NCI-H2227 treated with DMSO at 0.1 percent for 48 hours (cell line): Measurements from ENCODE around the gene MPZL2.

Experiments
- DNase-seq: peaks from one replicate; lab custom pipeline; 2025; lab: John Stamatoyannopoulos, UW

Gene MPZL2

DNA sequence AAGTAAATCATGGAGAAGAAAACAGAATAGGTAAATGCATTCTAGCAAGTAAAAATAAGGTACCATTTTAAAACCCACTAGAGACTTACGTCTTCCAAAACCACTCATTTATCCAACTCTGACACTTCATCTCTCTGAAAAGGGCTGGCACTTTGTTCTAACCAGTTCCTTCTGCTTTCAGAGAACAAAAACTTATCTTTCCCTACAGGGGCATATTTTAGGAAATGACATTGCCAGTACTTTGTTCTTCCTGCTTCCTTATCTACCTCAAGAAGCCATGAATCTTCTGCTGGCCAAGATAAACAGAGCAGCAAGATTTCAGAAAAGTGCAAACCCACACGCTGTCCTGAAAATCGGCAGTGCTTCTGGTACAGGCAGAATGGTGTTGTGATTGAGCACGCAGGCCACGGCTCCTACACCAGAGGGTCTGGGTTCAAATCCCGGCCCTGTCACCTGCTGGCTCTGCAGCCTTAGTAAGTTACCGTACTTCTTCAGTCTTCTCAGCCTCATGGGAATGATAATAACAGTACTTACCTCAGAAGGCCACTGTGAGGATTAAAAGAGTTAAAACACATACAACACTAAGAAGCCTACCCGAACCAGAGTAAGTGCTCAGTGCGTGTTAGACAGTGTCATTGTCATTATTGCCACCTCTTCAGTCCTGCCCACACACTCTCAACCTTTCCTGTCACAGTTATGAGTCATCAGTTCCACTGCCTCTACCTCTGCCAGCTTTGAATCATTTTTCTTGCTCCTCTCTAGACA is 22.9 kb downstream of the MPZL2 start:
- DNase-seq = no peak

GRCh38 chr11:118239509-118240205 is 24.4 kb downstream of the MPZL2 start:
- DNase-seq = no peak

- no peak for DNase-seq
Observed at GRCh38 chr11:118238929-118239328, 25.2 kb downstream of the MPZL2 start.

DNA sequence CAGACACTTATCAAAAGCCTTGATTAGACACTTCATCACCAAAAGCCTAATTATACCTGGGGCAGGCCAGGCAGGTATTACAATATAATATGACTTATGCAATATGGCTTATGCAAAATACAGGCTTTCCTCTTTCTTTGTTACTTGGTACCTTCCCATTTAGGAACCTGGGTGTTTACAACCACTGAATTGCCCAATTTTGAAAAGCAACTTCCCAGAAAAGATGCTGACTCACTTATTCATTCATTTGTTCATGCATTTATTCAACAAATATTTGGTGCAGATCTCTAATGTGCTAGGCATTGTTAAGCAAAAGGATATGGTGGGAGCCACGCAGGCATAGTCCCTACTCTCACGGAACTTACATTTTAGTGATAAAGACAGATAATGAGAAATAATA is 25.7 kb downstream of the MPZL2 start:
- DNase-seq = no peak

- no peak for DNase-seq
Observed at GRCh38 chr11:118236170-118236569, 27.9 kb downstream of the MPZL2 start.

DNA sequence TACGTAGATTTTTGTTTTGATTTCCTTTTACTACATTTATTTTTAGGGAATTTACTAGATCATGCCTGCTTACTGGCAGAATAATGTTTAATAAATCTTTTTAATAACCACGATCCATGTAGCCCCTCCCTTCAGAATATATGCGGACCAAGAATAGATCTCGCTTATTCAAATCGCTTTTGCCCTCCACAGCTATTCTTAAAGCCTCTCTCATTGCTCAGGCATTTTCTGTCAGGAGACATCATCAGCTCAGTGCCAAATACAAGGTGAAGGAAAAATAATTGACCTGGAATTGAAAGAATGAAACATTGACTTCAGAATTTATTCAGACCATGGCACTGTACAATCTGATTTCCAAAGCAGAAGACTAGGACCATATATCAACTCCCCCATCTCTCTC is 29.3 kb downstream of the MPZL2 start:
- DNase-seq = no peak

DNA sequence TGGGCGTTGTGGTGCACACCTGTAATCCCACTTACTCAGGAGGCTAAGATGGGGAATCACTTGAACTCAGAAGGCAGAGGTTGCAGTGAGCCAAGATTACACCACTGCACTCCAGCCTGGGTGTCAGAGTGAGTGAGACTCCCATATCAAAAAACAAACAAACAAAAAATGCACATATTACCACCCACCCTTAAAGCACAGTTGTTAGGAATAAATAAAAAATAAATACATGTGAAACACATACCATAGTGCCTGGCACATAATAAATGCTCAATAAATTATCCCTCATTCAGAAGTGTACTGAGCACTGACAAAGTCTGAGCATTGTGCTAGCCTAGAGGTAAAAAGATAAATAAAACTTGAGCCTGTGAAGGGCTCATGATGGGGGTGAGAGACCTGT is 30.2 kb downstream of the MPZL2 start:
- no peak for DNase-seq

DNA sequence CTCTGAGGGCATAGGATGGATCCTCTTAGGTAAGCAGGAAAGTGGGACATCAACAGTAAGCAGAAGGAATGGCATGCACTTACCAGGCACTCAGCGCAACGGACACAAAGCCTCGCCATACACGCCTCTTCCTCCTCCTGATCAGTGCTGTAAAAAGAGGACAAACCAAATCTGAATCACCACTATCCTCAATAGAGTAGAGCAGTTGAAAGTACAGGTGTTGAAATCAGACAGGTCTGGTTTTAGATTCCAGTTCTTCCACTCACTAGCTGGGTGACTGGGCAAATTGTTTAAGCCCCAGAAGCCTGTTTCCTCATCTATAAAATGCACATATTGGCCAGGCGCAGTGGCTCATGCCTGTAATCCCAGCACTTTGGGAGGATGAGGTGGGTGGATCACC is 30.7 kb downstream of the MPZL2 start:
- DNase-seq = no peak

DNA sequence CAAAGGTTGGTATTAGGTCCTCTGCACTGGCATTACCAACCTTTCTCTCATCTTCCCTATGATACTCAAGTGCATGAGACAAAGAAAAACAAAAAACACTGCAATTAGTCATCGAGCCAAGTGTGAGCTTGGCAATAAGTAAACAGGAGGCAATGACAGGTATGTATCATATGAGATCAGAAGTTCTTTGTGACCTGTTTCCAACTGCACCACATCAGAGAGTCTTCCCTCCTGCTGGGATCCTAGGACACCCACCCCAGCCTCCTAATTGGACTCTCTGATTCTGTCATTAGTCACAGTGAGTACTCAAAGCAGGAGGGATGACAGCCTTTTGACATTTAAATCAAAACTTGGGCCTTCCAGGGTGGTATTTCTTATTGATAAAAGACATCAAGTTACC is 31.4 kb downstream of the MPZL2 start:
- DNase-seq = no peak

DNA sequence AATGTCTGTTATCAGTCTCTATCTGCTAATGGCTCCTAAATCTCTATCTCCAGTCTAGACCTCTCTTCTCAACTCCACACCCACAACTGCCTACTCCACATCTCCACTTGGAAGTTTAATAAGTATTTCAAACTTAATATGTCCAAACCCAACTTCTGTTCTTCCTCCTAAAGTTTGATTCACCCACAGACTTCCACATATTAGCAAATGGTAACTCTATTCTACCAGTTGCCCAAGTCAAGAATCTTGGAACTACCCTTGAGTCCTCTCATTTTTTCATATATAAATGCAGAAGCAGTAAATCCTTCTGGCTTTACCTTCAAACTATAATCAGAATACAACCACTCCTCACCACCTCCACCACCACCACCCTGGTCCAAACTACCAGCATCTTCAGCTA is 32.6 kb downstream of the MPZL2 start:
- DNase-seq = no peak

DNA sequence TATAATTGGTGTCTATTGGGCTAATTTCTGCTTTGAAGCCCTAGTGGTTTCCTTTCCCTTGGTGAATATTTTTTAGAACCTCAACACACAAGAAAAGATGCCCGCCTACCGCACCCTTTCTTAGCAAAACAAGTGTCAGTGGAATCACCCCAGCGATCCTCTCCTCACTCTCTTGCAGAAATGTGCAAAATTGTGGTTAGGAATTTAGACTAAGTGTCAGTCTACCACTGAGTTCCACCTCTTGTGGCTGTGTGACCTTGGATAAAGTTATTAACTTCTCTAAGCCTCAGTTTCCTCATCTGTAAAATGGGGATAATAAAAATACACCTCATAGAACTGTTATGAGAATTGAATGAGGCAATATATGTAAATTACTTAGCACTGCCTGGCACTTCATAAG is 34.0 kb downstream of the MPZL2 start:
- no peak for DNase-seq

- no peak for DNase-seq
Observed at GRCh38 chr11:118229274-118229847, 34.7 kb downstream of the MPZL2 start.

- DNase-seq = no peak
Observed at GRCh38 chr11:118227865-118228785, 36.0 kb downstream of the MPZL2 start.

- no peak for DNase-seq
Observed at GRCh38 chr11:118226781-118227180, 37.3 kb downstream of the MPZL2 start.

GRCh38 chr11:118226296-118226695 is 37.8 kb downstream of the MPZL2 start:
- no peak for DNase-seq

- DNase-seq = no peak
Observed at GRCh38 chr11:118224511-118225188, 39.4 kb downstream of the MPZL2 start, which contains the start of gene JAML. Gene JAML (minus strand): TSS chr11:118225011. CDS start chr11:118214866, 10,145 bp downstream.

DNA sequence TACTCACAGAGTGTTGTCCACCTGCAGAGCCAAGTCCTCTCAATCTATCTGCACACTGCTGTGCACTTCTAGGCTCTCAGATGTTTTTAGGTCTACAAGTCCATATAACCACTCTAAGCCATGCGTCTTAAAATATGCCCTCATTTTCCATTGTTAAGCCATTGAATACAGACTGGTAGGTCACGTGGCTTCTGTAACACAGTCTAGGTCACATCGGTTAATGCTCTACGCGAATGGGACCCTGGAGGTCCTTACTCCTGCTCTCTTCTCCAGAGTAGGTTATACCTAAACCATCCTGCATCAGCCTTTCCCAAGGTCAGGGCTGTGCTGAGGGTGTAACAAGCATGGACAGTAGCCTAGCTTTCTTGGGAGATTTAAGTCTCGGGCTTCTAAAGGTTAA is 40.1 kb downstream of the MPZL2 start:
- DNase-seq = no peak

GRCh38 chr11:118223570-118223969 is 40.5 kb downstream of the MPZL2 start:
- DNase-seq = no peak

DNA sequence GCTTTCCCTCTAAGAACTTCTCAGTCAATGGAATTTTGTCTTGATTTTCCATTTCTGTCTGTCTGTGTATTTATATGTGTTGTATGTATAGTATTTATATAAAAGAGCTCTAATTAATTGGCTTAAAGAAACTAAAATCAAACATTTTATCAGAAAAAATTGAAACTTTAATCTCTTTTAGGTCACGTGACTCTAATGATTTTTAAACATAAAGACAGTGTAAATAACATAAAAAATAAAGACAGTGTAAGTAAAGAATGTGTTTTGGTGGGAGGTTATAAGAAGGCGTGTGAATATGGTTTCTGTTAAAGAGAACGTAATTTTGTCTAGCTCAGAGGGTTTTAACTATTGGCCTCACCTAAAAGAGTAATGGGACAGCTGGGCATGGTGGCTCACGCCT is 41.7 kb downstream of the MPZL2 start:
- DNase-seq = no peak

GRCh38 chr11:118221419-118221818 is 42.7 kb downstream of the MPZL2 start:
- DNase-seq = no peak

GRCh38 chr11:118219732-118220131 is 44.4 kb downstream of the MPZL2 start:
- no peak for DNase-seq

GRCh38 chr11:118219244-118219643 is 44.9 kb downstream of the MPZL2 start:
- DNase-seq = no peak
